Fibroblast of skin of scalp (primary cell): Measurements from ENCODE around the gene MRPL16.

Source experiments
- DNase-seq: peaks from one replicate; pipeline ENCODE4 v3.0.0-alpha.2; 2013

Gene MRPL16

GRCh38 chr11:59770319-59770718 lies 40.3 kb downstream of the MRPL16 start:
- DNase-seq = no peak

GRCh38 chr11:59769828-59770227 lies 40.8 kb downstream of the MRPL16 start:
- no peak for DNase-seq

- DNase-seq = no peak
Observed at GRCh38 chr11:59769111-59769510, 41.5 kb downstream of the MRPL16 start.

GRCh38 chr11:59767225-59767611 lies 43.4 kb downstream of the MRPL16 start:
- no peak for DNase-seq

GRCh38 chr11:59766542-59767224 lies 43.9 kb downstream of the MRPL16 start:
- DNase-seq = no peak

GRCh38 chr11:59765068-59765735 lies 45.4 kb downstream of the MRPL16 start:
- DNase-seq = no peak

GRCh38 chr11:59761993-59762392 lies 48.6 kb downstream of the MRPL16 start:
- DNase-seq = no peak

GRCh38 chr11:59760771-59761170 lies 49.8 kb downstream of the MRPL16 start:
- no peak for DNase-seq

- no peak for DNase-seq
Observed at GRCh38 chr11:59759900-59760299, 50.7 kb downstream of the MRPL16 start.

GRCh38 chr11:59758401-59759037 lies 52.1 kb downstream of the MRPL16 start:
- no peak for DNase-seq

- DNase-seq = no peak
Observed at GRCh38 chr11:59756845-59757244, 53.7 kb downstream of the MRPL16 start.

GRCh38 chr11:59756558-59756840 lies 54.1 kb downstream of the MRPL16 start:
- DNase-seq = no peak
